Upper lobe of left lung (tissue), 4 donors: ENCODE results near the gene PLXNB1.

Experiments
- POLR2A ChIP-seq, 4 donors: fragments of 450-650 bp; IDR thresholded peaks; one replicate each; pipeline ENCODE4 v1.5.1; 2016 to 2017; ENCODE audit warnings: antibody characterized with exemption in 4 of 4, mild to moderate bottlenecking in 2 of 4
- POLR2AphosphoS5 ChIP-seq, 2 donors: sonication (generic); formaldehyde crosslinking; IDR thresholded peaks; one replicate each; pipeline ENCODE4 v1.5.1; 2017; ENCODE audit warnings: antibody characterized with exemption in 2 of 2

DNA sequence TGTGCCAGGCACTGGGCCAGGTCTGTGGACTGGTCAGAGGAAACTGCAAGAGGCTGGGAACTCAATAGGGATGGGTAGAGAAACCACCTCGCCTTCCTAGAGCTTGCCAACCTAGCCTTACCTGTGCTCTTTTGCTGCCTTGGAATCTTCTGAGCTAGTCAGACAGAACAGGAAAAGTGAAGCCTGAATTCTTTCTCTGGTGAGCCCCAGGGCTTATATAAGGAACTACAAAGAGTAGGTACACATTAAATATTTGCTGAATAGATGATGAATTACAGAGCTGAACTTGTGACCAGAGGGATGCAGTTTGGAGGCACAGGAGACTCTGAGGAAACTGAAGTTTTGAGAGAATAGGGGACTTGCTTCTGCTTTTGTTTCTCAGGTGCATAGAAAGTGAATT lies 73.5 kb downstream of the PLXNB1 start:
- TF ChIP-seq POLR2A (IDR thresholded peaks at IDR 0.05) = no peak
- no peak for TF ChIP-seq POLR2AphosphoS5 (IDR thresholded peaks at IDR 0.05)
